PC-9 (cell line): ENCODE results near the gene VRK1. TPM values are rescaled to one million over a fixed set of nuclear protein-coding genes. Genes with fewer than 3 reads are reported as not detected.

Experiments used
- Bru-seq: library from RNA; stranded (reverse); fragments of 400-500 nt; gene quantifications from one replicate; lab custom pipeline; 2021; lab: Mats Ljungman, UMichigan
- BruChase-seq, 2 experiments: library from RNA; stranded (reverse); fragments of 400-500 nt; gene quantifications; one replicate each; lab custom pipeline; 2021; lab: Mats Ljungman, UMichigan
- BruUV-seq: library from RNA; stranded (reverse); fragments of 400-500 nt; replicated peaks from 2 replicates; lab custom pipeline; 2021; lab: Mats Ljungman, UMichigan
- CTCF ChIA-PET: fragments of 300-600 bp; sonication (Branson Sonifier 250); formaldehyde crosslinking; loops from one replicate; lab custom pipeline; 2022; ENCODE audit warnings: antibody characterized with exemption; lab: Charles Lee
- POLR2A ChIA-PET: fragments of 300-600 bp; sonication (Branson Sonifier 250); formaldehyde crosslinking; loops from one replicate; lab custom pipeline; 2022; ENCODE audit warnings: antibody characterized with exemption; ENCODE audit not compliant: unreplicated experiment; lab: Charles Lee
- DNase-seq, 2 experiments: peaks; one replicate each; pipeline versions ENCODE4 v3.0.0 to v3.0.0-alpha.2; 2015 to 2022; ENCODE audit warnings: mixed read lengths in 1 of 2
- H2AFZ ChIP-seq: fragments of 200-600 bp; sonication (generic); 2 replicates; pipeline ENCODE4 v1.8.1; 2017; ENCODE audit warnings: antibody characterized with exemption
- H3F3A ChIP-seq: fragments of 200-600 bp; sonication (generic); 2 replicates; pipeline ENCODE4 v1.8.1; 2017; ENCODE audit warnings: antibody characterized with exemption, mild to moderate bottlenecking, low read depth; ENCODE audit not compliant: insufficient read depth
- H3K27ac ChIP-seq: fragments of 200-600 bp; sonication (generic); 2 replicates; pipeline ENCODE4 v1.6.1; 2016; ENCODE audit warnings: mixed run types
- H3K27me3 ChIP-seq: fragments of 200-600 bp; sonication (generic); 2 replicates; pipeline ENCODE4 v1.6.1; 2016; ENCODE audit warnings: low read depth, mixed run types; ENCODE audit not compliant: insufficient read depth
- H3K36me3 ChIP-seq: fragments of 200-600 bp; sonication (generic); 2 replicates; pipeline ENCODE4 v1.6.1; 2016; ENCODE audit warnings: low read depth, mixed run types
- H3K4me1 ChIP-seq: fragments of 200-600 bp; sonication (generic); replicated peaks from 2 replicates; pipeline ENCODE4 v1.6.1; 2016; ENCODE audit warnings: mixed run types; ENCODE audit not compliant: insufficient read depth
- H3K4me2 ChIP-seq: fragments of 200-600 bp; sonication (generic); 2 replicates; pipeline ENCODE4 v1.6.1; 2017; ENCODE audit warnings: mixed run types
- H3K4me3 ChIP-seq: fragments of 200-600 bp; sonication (generic); 2 replicates; pipeline ENCODE4 v1.6.1; 2016; ENCODE audit warnings: mixed run types
- H3K79me2 ChIP-seq: fragments of 200-600 bp; sonication (generic); 2 replicates; pipeline ENCODE4 v1.6.1; 2017; ENCODE audit warnings: low read depth, mixed run types
- H3K9me2 ChIP-seq: fragments of 200-600 bp; sonication (generic); 2 replicates; pipeline ENCODE4 v1.8.1; 2017; ENCODE audit warnings: mild to moderate bottlenecking; ENCODE audit not compliant: insufficient read depth
- H3K9me3 ChIP-seq: fragments of 200-600 bp; sonication (generic); 2 replicates; pipeline ENCODE4 v1.8.1; 2016; ENCODE audit warnings: low read depth; ENCODE audit not compliant: insufficient read depth
- H4K20me1 ChIP-seq: fragments of 200-600 bp; sonication (generic); 2 replicates; pipeline ENCODE4 v1.8.1; 2017; ENCODE audit not compliant: insufficient read depth
- EZH2 ChIP-seq: fragments of 200-600 bp; sonication (generic); IDR thresholded peaks from 2 replicates; pipeline ENCODE4 v1.8.0; 2017; ENCODE audit warnings: antibody characterized with exemption, low read depth
- intact Hi-C: fragments of 100-400 bp; cut with micrococcal nuclease; formaldehyde crosslinking; loops from one replicate; pipeline ENCODE4 v1.10.0; 2022; ENCODE audit not compliant: unreplicated experiment
- long read RNA-seq: library from polyadenylated mRNA; stranded (forward); transcript quantifications from one replicate; pipeline ENCODE4 v2.0.0, GENCODE V29; 2022
- total RNA-seq: library from RNA; stranded (reverse); gene quantifications from 2 replicates; pipeline ENCODE4 v1.2.3, GENCODE V29; 2021
- TF ChIP-seq, protein P1 (sequence below): fragments of 200-600 bp; sonication (generic); conservative IDR thresholded peaks from 2 replicates; pipeline ENCODE4 v1.6.1; 2017; ENCODE audit warnings: mixed run types, antibody characterized with exemption, mild to moderate bottlenecking, moderate library complexity

The VRK1 gene, protein sequence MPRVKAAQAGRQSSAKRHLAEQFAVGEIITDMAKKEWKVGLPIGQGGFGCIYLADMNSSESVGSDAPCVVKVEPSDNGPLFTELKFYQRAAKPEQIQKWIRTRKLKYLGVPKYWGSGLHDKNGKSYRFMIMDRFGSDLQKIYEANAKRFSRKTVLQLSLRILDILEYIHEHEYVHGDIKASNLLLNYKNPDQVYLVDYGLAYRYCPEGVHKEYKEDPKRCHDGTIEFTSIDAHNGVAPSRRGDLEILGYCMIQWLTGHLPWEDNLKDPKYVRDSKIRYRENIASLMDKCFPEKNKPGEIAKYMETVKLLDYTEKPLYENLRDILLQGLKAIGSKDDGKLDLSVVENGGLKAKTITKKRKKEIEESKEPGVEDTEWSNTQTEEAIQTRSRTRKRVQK
- total RNA-seq (6.8 and 11.2 TPM in 2 replicates), Bru-seq, nascent RNA (percentile 67 among the genes with signal in this experiment), BruChase-seq, experiment 1, labeled RNA remaining after a 2-hour chase (percentile 62 among the genes with signal in this experiment), BruChase-seq, experiment 2, labeled RNA remaining after a 6-hour chase (percentile 58 among the genes with signal in this experiment)
- long read RNA-seq, transcript VRK1-201 (13 exons, 1,745 nt): major isoform, 19 of 25 reads
- long read RNA-seq, partial matches to known transcripts: 2 of 25 reads
- long read RNA-seq, other reads (novel, unspliced or antisense): 4 of 25 reads

- no peak for TF ChIP-seq EZH2
- TF ChIP-seq, protein P1, sequence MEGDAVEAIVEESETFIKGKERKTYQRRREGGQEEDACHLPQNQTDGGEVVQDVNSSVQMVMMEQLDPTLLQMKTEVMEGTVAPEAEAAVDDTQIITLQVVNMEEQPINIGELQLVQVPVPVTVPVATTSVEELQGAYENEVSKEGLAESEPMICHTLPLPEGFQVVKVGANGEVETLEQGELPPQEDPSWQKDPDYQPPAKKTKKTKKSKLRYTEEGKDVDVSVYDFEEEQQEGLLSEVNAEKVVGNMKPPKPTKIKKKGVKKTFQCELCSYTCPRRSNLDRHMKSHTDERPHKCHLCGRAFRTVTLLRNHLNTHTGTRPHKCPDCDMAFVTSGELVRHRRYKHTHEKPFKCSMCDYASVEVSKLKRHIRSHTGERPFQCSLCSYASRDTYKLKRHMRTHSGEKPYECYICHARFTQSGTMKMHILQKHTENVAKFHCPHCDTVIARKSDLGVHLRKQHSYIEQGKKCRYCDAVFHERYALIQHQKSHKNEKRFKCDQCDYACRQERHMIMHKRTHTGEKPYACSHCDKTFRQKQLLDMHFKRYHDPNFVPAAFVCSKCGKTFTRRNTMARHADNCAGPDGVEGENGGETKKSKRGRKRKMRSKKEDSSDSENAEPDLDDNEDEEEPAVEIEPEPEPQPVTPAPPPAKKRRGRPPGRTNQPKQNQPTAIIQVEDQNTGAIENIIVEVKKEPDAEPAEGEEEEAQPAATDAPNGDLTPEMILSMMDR: no peak
- no peaks in the 10 kb centered on the region for H3K36me3 ChIP-seq
- no peaks in the 10 kb centered on the region for H4K20me1 ChIP-seq
- H3K9me3 ChIP-seq: no peaks in the 10 kb centered on the region
- H3F3A ChIP-seq: no peaks in the 10 kb centered on the region
- peaks cover 12% of the 10 kb centered on the region; the same call in 1 of the 2 replicates for H3K4me1 ChIP-seq
- no peaks in the 10 kb centered on the region for H3K9me2 ChIP-seq
- POLR2A ChIA-PET: no interaction called here
- intact Hi-C loops: no loop called here
- H3K4me2 ChIP-seq: peak within 1 kb of the TSS; percentile 88
- CTCF ChIA-PET: no interaction called here
- H3K79me2 ChIP-seq: peaks cover 42% of the 10 kb centered on the region
- H3K4me3 ChIP-seq: peak within 1 kb of the TSS; percentile 91
- peak; percentile 77 to 82 for DNase-seq
- H3K27me3 ChIP-seq: no peaks in the 10 kb centered on the region
- no TSS peak for BruUV-seq
- no peak within 1 kb of the TSS for H3K27ac ChIP-seq
- H2AFZ ChIP-seq: peak within 1 kb of the TSS; percentile 87
Observed at GRCh38 chr14:96796851-96797581, at the start of gene VRK1. VRK1 (plus strand) TSS chr14:96797382; CDS start chr14:96833472, 36,090 bp downstream.

- H3K27me3 ChIP-seq: no peaks in the 10 kb centered on the region; the same call in 1 of the 2 replicates
- intact Hi-C loops: no loop called here
- no peak overlapping the region for H3K4me2 ChIP-seq
- H4K20me1 ChIP-seq: no peaks in the 10 kb centered on the region
- H3K36me3 ChIP-seq: no peaks in the 10 kb centered on the region
- H3K4me3 ChIP-seq: no peak overlapping the region
- H3F3A ChIP-seq: no peaks in the 10 kb centered on the region
- H3K9me3 ChIP-seq: no peaks in the 10 kb centered on the region
- no peak for DNase-seq
- ChIA-PET POLR2A (no interaction called here), CTCF (no interaction called here)
- TF ChIP-seq, protein P1: no peak
- TF ChIP-seq EZH2: no peak
- H3K79me2 ChIP-seq: no peaks in the 10 kb centered on the region
- no peaks in the 10 kb centered on the region for H3K9me2 ChIP-seq
- no peak overlapping the region for H2AFZ ChIP-seq
- H3K4me1 ChIP-seq: no peaks in the 10 kb centered on the region
- no peak overlapping the region for H3K27ac ChIP-seq
- no TSS peak for BruUV-seq
Observed at GRCh38 chr14:96747608-96748007, 49.6 kb upstream of the VRK1 start.

DNA sequence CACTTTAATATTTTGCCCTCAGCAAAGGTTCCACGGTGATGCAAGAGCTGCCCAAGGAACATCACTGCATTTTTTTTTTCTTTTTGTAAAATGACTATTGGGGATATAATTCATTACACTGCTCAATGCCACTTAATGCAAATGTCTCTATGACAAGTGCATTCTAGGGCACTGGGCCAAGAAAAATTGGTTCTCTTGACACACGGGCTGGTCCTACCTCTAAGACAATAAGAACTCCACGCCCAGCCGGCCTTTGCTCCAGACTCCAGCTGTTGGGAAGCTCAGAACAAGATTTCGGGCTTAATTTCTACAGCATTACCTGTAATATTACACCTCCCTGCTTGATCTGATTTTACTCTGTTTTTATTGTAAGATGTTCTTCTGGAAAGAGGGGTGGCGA, 48.8 kb upstream of the VRK1 start:
- no peaks in the 10 kb centered on the region for H4K20me1 ChIP-seq
- no TSS peak for BruUV-seq
- ChIA-PET CTCF (no interaction called here), POLR2A (no interaction called here)
- no peaks in the 10 kb centered on the region for H3K9me2 ChIP-seq
- no peaks in the 10 kb centered on the region; the same call in 1 of the 2 replicates for H3K27me3 ChIP-seq
- H3K4me2 ChIP-seq: no peak overlapping the region
- no peaks in the 10 kb centered on the region for H3K9me3 ChIP-seq
- no peak overlapping the region for H3K4me3 ChIP-seq
- no peak overlapping the region for H3K27ac ChIP-seq
- H3K4me1 ChIP-seq: no peaks in the 10 kb centered on the region
- H2AFZ ChIP-seq: no peak overlapping the region
- no peaks in the 10 kb centered on the region for H3K36me3 ChIP-seq
- no peaks in the 10 kb centered on the region for H3K79me2 ChIP-seq
- DNase-seq: no peak
- intact Hi-C loops: no loop called here
- no peak for TF ChIP-seq EZH2
- TF ChIP-seq, protein P1: no peak
- H3F3A ChIP-seq: no peaks in the 10 kb centered on the region
